Stimulated activated CD8-positive, alpha-beta memory T cell treated with anti-CD3 and anti-CD28 coated beads, Interleukin-4, amount 100 ng/mL, for 24 hours (primary cell): ENCODE results near the gene CERS2.
"Not testable (repeated sequence)": the region's sequence is repeated elsewhere in the genome, so short reads cannot be mapped to it uniquely, and the experiment has no call there.

ENCODE experiments used
- DNase-seq: peaks from one replicate; pipeline ENCODE4 v3.0.0-alpha.2; 2020; ENCODE audit warnings: low read depth

The CERS2 gene

GRCh38 chr1:150969626-150970025 is 5.0 kb downstream of the CERS2 start:
- DNase-seq, result no peak

GRCh38 chr1:150968491-150968890 is 6.1 kb downstream of the CERS2 start:
- DNase-seq, result no peak

GRCh38 chr1:150967936-150968335 is 6.7 kb downstream of the CERS2 start:
- no peak for DNase-seq

- DNase-seq, result no peak
These were observed 8.6 kb downstream of the CERS2 start for GRCh38 chr1:150966011-150966410.

DNA sequence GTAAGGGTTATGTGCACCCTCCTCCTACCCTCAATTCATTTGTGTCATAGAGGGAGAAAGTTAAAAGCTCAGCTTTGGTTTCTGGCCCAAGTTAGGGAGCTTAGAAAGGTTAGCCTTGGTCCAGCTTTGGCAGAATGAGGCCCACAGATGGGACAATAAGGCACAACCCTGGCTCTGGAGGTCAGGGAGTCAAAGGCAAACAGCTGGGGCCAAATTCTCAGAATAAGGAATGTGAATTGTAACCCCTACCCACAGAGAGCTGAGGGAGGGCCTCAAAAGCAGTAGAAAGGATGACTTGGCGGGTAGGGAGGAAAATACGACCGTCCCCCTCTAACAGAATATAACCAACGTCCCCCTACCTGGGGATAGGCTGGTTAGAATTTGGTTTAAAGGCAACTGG is 9.0 kb downstream of the CERS2 start:
- DNase-seq, result no peak

DNA sequence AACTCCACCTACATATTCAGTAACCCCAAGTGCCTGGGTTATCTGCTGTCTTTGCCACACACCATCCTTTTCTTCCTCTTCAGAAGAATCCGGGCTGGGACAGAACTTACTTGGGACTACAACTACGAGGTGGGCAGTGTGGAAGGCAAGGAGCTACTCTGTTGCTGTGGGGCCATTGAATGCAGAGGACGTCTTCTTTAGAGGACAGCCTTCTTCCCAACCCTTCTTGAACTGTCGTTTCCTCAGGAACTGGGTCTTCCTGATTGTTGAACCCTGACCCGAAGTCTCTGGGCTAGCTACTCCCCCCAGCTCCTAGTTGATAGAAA is 10.5 kb downstream of the CERS2 start:
- no peak for DNase-seq

DNA sequence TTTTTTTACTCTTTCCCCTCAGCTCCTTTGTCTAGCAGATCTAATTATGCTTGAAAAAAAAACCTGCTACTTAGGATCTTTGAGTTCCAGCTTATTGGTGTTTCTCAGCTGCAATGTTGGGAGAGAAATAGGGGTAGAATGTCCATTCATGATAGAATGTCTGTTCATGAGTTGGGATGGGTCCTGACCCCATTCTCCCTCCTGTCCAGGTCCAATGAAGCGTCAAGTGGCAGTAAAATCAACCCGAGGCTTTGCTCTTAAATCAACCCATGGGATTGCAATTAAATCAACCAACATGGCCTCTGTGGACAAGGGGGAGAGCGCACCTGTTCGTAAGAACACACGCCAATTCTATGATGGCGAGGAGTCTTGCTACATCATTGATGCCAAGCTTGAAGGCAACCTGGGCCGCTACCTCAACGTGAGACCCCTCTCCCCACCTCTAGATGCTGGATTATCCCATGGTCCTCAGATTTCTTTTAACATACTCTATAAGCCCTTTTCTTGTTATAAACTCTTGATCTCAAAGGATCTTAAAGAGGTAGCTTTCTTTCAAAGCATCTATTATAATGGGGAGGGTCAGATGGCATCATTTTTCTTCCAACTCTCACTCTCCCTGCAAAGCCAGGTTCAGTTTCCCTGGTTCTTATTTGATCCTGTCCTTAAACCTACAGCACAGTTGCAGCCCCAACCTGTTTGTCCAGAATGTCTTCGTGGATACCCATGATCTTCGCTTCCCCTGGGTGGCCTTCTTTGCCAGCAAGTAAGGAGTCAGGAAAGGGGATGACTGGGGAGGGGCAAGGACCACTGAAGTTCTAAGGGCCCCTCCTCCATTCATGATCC is 11.1 kb downstream of the CERS2 start:
- no peak for DNase-seq

GRCh38 chr1:150961756-150962155 is 12.9 kb downstream of the CERS2 start:
- no peak for DNase-seq

- no peak for DNase-seq
These were observed 14.0 kb downstream of the CERS2 start for GRCh38 chr1:150960646-150961045.

DNA sequence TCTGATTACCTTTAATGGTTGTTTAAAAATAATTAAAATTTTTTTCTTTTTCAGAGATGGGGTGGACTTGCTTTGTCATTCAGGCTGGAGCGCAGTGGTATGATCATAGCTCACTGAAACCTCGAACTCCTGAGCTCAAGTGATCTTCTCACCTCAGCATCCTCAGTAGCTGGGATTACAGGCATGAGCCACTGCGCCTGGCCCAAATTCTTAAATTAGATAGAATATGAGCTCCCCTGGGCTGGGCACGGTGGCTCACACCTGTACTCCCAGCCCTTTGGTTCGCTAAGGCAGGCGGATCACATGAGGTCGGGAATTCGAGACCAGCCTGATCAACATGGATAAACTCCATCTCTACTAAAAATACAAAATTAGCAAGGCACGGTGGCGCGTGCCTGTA is 17.0 kb downstream of the CERS2 start:
- DNase-seq, result no peak

DNA sequence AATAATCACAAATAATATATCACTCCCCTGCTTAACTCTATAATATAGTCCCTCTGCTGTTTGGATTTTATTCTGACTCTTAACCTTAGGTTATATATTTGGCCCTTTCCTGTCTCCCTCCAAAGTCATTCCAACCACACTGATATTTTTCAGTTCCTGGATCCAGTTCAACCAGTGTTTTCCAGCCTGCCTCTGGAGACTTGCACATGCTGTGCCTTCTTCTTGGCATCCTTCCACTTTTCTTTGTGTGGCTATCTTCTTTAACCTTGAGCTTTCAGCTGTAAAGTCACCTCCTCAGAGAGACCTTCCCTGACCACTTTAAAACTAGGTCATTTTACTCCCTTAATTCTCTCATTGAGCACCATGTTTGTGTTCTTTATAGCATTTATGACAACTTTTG is 19.4 kb downstream of the CERS2 start:
- no peak for DNase-seq

- DNase-seq, result no peak
These were observed 19.9 kb downstream of the CERS2 start for GRCh38 chr1:150954708-150955107.

GRCh38 chr1:150944856-150945255 is 29.8 kb downstream of the CERS2 start:
- DNase-seq, result no peak

GRCh38 chr1:150931773-150932172 is 42.9 kb downstream of the CERS2 start:
- no peak for DNase-seq

DNA sequence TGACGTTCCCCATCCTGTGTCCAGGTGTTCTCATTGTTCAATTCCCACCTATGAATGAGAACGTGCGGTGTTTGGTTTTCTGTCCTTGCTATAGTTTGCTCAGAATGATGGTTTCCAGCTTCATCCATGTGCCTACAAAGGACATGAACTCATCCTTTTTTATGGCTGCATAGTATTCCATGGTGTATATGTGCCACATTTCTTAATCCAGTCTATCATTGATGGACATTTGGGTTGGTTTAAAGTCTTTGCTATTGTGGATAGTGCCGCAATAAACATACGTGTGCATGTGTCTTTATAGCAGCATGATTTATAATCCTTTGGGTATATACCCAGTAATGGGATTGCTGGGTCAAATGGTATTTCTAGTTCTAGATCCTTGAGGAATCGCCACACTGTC is 45.9 kb downstream of the CERS2 start:
- not testable (repeated sequence) for DNase-seq

DNA sequence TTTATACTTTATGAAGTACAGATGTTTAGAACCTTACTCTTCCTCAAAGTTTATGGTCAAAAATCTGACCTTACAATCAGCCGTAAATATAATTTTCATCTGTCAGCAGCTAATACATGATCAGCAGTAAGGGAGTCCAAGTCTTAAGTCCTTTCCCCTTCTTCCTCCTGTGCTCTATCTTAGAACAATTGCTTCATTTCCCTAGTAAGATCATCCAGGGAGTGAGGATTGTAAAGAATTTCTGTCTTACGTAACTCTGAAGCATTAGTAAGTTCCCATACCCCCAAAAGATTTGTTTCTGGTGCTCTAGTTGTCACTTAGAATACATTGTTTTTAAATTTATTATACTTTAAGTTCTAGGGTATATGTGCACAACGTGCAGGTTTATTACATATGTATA is 46.3 kb downstream of the CERS2 start:
- DNase-seq, result no peak

GRCh38 chr1:150927624-150928023 is 47.0 kb downstream of the CERS2 start:
- no peak for DNase-seq

DNA sequence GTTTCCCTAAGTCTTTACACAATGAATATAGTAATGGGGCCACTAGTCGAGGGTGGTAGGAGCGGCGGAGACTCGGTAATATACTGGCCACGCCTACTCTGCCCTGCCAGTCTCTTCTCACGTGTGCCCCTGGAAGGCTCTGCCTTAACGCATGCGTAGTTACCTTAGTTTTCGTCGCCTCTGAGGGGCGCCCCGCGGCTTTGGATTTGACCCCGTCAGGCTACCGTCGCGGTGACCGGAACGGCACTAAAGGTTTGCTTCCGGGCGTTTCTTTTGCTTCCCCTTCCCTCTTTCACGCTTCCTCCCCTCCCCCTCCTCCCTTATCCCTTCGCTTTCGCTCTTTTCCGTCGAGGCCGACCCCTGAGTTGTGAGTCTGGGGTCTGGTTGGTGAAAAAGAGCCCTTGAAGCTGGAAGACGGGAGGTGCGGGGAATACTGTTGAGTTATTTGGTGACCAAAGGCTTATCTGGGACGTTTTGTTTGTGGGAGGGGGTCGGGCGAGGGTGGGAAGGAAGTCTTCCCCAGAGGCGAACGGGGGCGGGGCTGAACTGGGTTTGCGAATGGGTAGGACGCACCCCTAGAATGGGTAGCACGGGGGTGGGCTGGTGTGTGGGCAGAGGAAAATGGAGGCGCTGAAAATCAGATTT is 48.4 kb downstream of the CERS2 start, which contains the start of gene SETDB1:
SETDB1 (plus strand) TSS at position 267 of the 645 bp plus-strand sequence. CDS start 1,352 bp downstream, outside the sequence.
- DNase-seq, result peak; percentile 90

- no peak for DNase-seq
These were observed 49.6 kb downstream of the CERS2 start for GRCh38 chr1:150925080-150925479.

DNA sequence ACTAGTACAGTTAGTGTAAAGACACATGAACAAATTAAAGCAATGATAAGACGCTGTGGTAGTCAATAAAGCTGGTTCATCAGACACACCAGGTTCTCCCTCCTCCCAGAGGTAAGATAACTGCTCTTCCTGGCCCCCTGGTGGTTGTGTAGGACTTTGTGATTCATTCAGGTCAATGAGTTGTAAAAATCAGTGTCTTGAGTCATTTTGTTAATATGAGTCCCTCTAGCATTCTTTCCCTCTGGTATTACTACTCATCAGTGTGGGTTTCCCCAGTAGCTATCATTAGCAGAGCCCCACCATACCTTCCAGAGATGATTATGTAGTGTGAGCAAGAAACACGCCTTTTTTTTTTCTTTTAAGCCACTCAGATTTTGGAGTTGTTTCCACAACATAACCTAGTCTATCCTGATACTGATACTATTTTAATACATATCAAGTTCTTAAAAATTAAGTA is 52.1 kb downstream of the CERS2 start:
- peak; percentile 63 for DNase-seq

DNA sequence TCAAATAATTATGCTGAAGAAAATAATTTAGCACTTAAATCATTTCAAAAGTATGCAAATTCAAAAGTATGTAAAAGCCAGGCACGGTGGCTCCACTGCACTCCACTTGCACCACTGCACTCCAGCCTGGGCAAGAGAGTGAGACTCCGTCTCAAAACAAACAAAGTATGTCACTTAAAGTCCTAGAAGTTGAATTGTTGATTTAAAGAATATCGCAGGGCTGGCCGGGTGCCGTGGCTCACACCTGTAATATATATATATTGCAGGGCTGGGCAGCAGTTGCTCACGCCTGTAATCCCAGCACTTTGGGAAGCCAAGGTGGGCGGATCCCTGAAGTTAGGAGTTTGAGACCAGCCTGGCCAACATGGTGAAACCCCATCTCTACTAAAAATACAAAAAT is 57.2 kb downstream of the CERS2 start:
- no peak for DNase-seq
